AG09309 (cell line): Measurements from ENCODE around the gene BHMT.

Source experiments
- DNase-seq: peaks from one replicate; pipeline ENCODE4 v3.0.0-alpha.2; 2010; ENCODE audit warnings: low read depth
- H3K4me3 ChIP-seq: 2 replicates; pipeline ENCODE4 v1.5.1; 2011; ENCODE audit warnings: mild to moderate bottlenecking, low read depth, low read length, moderate library complexity; ENCODE audit not compliant: control insufficient read depth
- TF ChIP-seq, protein P1 (sequence below): IDR thresholded peaks from 2 replicates; pipeline ENCODE4 v1.5.1; 2011; ENCODE audit warnings: mild to moderate bottlenecking, low read depth, low read length, inconsistent platforms; ENCODE audit not compliant: insufficient read depth, control insufficient read depth; ENCODE audit errors: missing control alignments

BHMT gene

DNA sequence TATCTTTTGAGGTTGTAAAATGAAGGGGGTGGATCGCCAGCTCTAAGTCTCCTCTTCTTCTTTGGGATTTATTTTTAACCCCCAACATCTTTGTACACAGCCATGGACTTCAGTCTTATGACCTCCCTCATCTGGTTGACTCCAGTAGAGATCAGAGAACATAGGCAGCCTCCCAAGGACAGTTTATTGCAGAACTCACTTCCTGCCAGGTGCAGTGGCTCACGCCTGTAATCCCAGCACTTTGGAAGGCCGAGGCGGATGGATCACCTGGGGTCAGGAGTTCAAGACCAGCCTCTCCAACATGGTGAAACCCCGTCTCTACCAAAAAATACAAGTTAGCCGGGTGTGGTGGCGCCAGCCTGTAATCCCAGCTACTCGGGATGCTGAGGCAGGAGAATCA lies 2.8 kb upstream of the BHMT start:
- DNase-seq, result no peak
- H3K4me3 ChIP-seq, result no peak overlapping the region
- TF ChIP-seq, protein P1, sequence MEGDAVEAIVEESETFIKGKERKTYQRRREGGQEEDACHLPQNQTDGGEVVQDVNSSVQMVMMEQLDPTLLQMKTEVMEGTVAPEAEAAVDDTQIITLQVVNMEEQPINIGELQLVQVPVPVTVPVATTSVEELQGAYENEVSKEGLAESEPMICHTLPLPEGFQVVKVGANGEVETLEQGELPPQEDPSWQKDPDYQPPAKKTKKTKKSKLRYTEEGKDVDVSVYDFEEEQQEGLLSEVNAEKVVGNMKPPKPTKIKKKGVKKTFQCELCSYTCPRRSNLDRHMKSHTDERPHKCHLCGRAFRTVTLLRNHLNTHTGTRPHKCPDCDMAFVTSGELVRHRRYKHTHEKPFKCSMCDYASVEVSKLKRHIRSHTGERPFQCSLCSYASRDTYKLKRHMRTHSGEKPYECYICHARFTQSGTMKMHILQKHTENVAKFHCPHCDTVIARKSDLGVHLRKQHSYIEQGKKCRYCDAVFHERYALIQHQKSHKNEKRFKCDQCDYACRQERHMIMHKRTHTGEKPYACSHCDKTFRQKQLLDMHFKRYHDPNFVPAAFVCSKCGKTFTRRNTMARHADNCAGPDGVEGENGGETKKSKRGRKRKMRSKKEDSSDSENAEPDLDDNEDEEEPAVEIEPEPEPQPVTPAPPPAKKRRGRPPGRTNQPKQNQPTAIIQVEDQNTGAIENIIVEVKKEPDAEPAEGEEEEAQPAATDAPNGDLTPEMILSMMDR, result no peak

DNA sequence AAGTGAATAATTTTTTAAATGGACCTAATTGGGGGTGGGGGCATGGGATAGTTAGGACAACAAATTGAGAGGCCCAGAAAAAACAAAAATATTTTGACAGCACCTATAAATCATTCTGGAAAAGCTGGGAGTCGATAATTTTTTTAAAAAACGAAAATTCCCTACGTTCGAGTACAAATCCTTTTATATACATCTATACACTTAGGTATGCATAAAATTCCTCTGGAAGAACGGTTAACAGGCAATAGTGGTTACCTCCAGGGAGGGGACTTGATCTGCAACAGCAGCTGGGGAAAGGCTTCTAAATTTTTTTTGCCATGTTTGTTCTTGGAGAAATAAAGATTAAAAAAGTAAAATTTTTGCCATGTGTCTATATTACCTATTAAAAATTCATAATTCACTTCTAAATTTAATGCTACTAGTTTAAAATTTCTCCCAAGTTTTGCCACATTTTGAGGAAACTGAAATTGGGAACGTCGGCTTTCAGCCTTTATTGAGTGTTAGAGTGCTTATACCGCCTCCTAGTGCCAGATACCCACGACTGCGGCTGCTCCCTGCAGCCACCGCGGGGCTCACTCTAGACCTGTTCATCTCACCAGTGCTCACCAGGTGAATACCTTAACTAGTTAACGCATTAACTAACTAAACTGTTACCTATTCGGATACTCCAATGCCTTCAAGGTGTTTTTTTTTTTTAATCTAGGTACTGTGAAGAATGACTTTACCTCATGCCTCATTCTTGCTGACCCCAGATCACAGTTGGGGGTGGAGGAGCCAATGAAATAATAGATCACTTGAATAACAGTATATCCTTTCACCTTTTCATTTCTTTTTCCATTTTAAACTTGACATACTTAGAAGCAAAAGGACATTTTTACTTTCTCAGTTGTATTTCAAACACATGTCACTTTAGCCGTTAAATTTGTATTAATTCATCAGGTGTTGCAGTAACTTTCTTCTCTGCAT lies 1.8 kb upstream of the BHMT start:
- TF ChIP-seq, protein P1, result no peak
- DNase-seq, result no peak
- H3K4me3 ChIP-seq, result no peak overlapping the region

DNA sequence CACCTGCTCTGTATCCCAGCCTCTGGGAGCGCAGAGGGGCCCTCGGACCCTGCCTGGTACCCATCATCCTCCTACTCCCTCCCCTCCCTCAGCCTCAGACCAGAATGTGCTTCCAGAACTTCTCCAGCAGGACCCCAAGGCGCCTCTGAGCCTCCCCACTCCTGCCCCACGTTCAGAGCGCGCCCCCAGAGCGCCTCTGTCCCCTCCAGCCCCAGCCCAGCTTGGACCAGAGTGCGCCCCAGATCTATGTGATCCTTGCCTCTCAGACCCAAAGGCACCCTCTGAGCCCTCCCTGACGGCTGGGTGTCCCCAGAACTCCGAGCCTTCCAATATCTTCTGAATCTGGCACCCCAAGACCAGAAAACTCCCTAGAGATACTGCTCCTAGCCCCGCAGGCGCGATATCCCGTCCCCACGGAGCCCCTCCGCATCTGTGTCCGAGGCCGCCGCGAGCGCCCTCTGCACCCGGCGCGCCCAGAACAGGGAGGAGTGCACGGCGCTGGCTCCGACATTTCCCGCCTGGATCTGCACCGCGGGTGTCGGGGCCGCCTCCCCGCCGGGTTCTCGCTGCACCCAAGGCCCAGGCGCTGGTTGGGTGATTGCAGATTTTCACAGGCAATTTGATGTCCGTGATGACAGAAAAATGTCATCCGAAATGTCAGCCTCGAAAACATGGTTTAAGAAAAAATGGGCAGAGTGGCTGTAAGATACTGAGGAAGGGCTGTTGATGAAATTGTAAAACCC lies 522 bp downstream of the BHMT start:
- no peak overlapping the region for H3K4me3 ChIP-seq
- TF ChIP-seq, protein P1, result peak; percentile 3

DNA sequence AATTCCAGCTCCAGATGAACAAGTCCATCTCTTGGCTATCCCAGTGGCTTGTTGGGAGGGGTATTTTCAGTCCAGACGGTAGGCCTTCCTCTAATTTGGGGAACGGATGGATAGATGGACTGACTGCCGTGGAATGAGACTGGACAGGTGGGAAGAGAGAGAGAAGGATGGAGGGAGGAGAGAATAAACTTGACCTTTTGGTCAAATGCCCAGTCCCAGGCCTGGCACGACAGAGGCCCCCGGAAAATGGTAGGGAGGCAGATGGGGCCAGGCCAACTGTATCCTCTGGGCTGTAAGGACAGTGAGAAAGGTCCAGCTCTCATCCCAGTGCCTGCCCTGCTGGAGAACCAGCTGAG lies 1.1 kb downstream of the BHMT start:
- TF ChIP-seq, protein P1, result no peak
- DNase-seq, result no peak
- no peak overlapping the region for H3K4me3 ChIP-seq

More for the DNA sequence above, 522 bp downstream of the BHMT start:
- no peak for DNase-seq

DNA sequence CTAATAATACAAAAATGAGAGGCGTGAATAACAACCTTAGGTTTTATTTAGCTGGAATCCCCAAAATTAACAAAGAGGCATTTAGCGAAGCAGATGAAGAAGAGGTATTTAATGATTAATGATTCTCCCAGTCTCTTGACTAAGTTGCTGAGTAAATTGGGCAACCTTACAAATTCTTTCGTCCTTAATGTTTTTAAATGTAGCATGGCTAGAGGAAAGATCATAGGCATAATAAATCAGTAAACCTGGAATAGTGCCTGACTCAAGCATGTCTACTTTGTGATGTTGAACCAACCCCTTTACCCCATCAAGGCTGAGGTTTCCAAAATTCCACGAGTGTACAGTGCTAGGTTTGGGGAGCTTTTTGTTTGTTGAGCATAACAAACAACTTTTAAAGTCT lies 7.9 kb downstream of the BHMT start:
- TF ChIP-seq, protein P1, result no peak
- no peak overlapping the region for H3K4me3 ChIP-seq

DNA sequence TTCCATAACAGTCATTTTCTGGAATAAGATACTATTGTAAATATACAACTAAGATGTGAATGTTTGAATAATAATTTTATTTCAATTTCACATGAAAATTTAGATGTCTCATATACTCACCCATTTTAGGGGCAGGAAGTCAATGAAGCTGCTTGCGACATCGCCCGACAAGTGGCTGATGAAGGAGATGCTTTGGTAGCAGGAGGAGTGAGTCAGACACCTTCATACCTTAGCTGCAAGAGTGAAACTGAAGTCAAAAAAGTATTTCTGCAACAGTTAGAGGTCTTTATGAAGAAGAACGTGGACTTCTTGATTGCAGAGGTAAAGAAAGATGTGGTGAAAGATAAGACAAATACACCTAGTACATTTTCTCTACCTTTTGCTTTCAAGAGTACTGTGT lies 8.6 kb downstream of the BHMT start:
- no peak overlapping the region for H3K4me3 ChIP-seq
- DNase-seq, result no peak
- TF ChIP-seq, protein P1, result no peak

More for the DNA sequence above, 7.9 kb downstream of the BHMT start:
- no peak for DNase-seq
